Spleen (tissue), 11 donors: ENCODE data around the gene SLC22A23. TPM values are rescaled to one million over a fixed set of nuclear protein-coding genes. Genes with fewer than 3 reads are reported as not detected.
A peak's percentile ranks its signal among the peaks of the same experiment; 100 is the strongest.

ENCODE experiments used
- DNase-seq: peaks from one replicate; pipeline ENCODE4 v3.0.0-alpha.2; 2020
- H3K27ac ChIP-seq, 8 donors: fragments of 200-600 bp; sonication (generic) in 7 of 8; 1 replicate in 4 of 8; 2 replicates in 4 of 8; pipeline versions ENCODE4 v1.5.0 to v1.8.0; 2016 to 2021; ENCODE audit warnings: inconsistent platforms in 4 of 8, mild to moderate bottlenecking in 4 of 8, moderate library complexity in 1 of 8
- H3K27me3 ChIP-seq, 7 donors: fragments of 200-600 bp; sonication (generic) in 6 of 7; replicated peaks in 1 of 7; 1 replicate in 4 of 7; 2 replicates in 3 of 7; pipeline versions ENCODE4 v1.5.0 to v1.8.0; 2016 to 2021; ENCODE audit warnings: inconsistent platforms in 3 of 7, mild to moderate bottlenecking in 1 of 7
- H3K36me3 ChIP-seq, 6 donors: fragments of 200-600 bp; sonication (generic) in 5 of 6; 1 replicate in 4 of 6; 2 replicates in 2 of 6; pipeline versions ENCODE4 v1.5.0 to v1.8.0; 2016 to 2021; ENCODE audit warnings: inconsistent platforms in 2 of 6
- H3K4me1 ChIP-seq, 6 donors: fragments of 200-600 bp; sonication (generic) in 5 of 6; 1 replicate in 3 of 6; 2 replicates in 3 of 6; pipeline versions ENCODE4 v1.5.0 to v1.8.0; 2016 to 2021; ENCODE audit warnings: inconsistent platforms in 3 of 6
- H3K4me3 ChIP-seq, 8 donors: fragments of 200-600 bp; sonication (generic) in 7 of 8; 1 replicate in 4 of 8; 2 replicates in 4 of 8; pipeline versions ENCODE4 v1.5.0 to v1.8.0; 2016 to 2021; ENCODE audit warnings: inconsistent platforms in 4 of 8, mild to moderate bottlenecking in 4 of 8, moderate library complexity in 2 of 8
- H3K9me3 ChIP-seq, 8 donors: fragments of 200-600 bp; sonication (generic) in 7 of 8; 1 replicate in 4 of 8; 2 replicates in 4 of 8; pipeline versions ENCODE4 v1.5.0 to v1.8.0; 2016 to 2021; ENCODE audit warnings: inconsistent platforms in 4 of 8
- POLR2A ChIP-seq, 3 donors: fragments of 450-650 bp; IDR thresholded peaks; one replicate each; pipeline ENCODE4 v1.5.1; 2017; ENCODE audit warnings: antibody characterized with exemption in 3 of 3, mild to moderate bottlenecking in 1 of 3
- POLR2AphosphoS5 ChIP-seq, 3 donors: sonication (generic); formaldehyde crosslinking; IDR thresholded peaks; one replicate each; pipeline ENCODE4 v1.5.1; 2017; ENCODE audit warnings: antibody characterized with exemption in 3 of 3
- WGBS, 5 donors: extraction: QIAGEN DNeasy Blood & Tissue Kit in 3 of 5; methylation state at CpG; one replicate each; pipeline versions ENCODE4 v1.1.5 to v1.1.7; 2013 to 2018; 5-methylcytosine and 5-hydroxymethylcytosine counted together
- intact Hi-C: fragments of 100-400 bp; cut with DNase I; formaldehyde crosslinking; loops from one replicate; pipeline ENCODE4 v1.15.0; 2023; ENCODE audit warnings: low total_unique reads
- polyA plus RNA-seq, 3 donors: library from polyadenylated mRNA; stranded (reverse); fragments of 200-250 nt; gene quantifications; one replicate each; pipeline ENCODE4 v1.2.1, GENCODE V29; 2013
- total RNA-seq, 7 donors: library from RNA; depleted of rRNA in 3 of 7; stranded (reverse); fragments of >200 nt in 3 of 7; fragmentation: NEBNext Ultra II Directional in 4 of 7; extraction: Animal tissue kit (Norgen Biotek cat#: 25700) in 4 of 7; gene quantifications; one replicate each; pipeline versions ENCODE4 v1.1.0 to v1.2.1, GENCODE V29; 2016 to 2021
- TF ChIP-seq, protein P1 (sequence below), 11 experiments: fragments of 200-600 bp in 7 of 11; fragments of 450-650 bp in 4 of 11; sonication (generic) in 4 of 11; IDR thresholded peaks in 8 of 11; conservative IDR thresholded peaks in 3 of 11; 1 replicate in 7 of 11; 2 replicates in 4 of 11; pipeline versions ENCODE4 v1.4.0 to v1.8.0; 2016 to 2021; ENCODE audit warnings: antibody characterized with exemption in 11 of 11, inconsistent platforms in 4 of 11, mild to moderate bottlenecking in 1 of 11
- donor health status: healthy with polysubstance abuse.
- donor health status: DM: no; HTN: no; CAD: no; lungs with moderate emphysema.
- donor health status: DM: no; HTN: no; CAD: no.
- donor health status: Bipolar disorder and iron deficiency.
- donor health status: healthy.
- donor health status: DM: no; HTN: no; CAD: no.
- donor health status: DM: yes; HTN: yes; CAD: no.

SLC22A23 gene
- total and polyA plus RNA-seq, 10 donors = 1.9 to 22.6 (median 18.3) TPM

DNA sequence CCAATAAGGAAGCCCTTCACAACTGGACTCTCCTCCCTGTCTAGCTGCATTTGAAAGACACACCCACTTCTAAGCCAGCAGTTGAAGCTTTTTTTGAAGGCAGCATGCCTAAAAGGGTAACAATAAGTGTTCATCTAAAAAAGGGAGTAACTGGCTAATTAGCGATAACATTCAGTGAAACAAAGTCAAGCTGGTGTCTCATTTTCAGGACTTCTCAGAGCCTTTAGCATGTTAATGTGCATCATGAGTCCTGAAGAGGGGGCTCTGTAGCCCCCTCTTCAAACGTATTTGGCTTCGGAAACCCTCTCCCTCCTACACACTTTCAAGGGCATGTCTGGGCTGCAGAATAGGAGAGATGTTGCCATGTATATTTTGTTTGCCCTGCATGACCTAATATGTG lies 28.1 kb downstream of the SLC22A23 start:
- Histone ChIP-seq H3K36me3 (no peaks in the 10 kb centered on the region), H3K27me3 (peaks cover 0 to 47% (median 0%) of the 10 kb centered on the region in 7 donors), H3K4me3 (no peak overlapping the region), H3K27ac (no peak overlapping the region), H3K9me3 (no peaks in the 10 kb centered on the region), H3K4me1 (peaks cover 0 to 11% (median 6%) of the 10 kb centered on the region in 6 donors)
- no peak for DNase-seq
- intact Hi-C loops = no loop called here
- 54 to 94% (median 70%) methylated on average over 3 of the region's 3 CpGs for WGBS, 5 donors
- TF ChIP-seq, protein P1, sequence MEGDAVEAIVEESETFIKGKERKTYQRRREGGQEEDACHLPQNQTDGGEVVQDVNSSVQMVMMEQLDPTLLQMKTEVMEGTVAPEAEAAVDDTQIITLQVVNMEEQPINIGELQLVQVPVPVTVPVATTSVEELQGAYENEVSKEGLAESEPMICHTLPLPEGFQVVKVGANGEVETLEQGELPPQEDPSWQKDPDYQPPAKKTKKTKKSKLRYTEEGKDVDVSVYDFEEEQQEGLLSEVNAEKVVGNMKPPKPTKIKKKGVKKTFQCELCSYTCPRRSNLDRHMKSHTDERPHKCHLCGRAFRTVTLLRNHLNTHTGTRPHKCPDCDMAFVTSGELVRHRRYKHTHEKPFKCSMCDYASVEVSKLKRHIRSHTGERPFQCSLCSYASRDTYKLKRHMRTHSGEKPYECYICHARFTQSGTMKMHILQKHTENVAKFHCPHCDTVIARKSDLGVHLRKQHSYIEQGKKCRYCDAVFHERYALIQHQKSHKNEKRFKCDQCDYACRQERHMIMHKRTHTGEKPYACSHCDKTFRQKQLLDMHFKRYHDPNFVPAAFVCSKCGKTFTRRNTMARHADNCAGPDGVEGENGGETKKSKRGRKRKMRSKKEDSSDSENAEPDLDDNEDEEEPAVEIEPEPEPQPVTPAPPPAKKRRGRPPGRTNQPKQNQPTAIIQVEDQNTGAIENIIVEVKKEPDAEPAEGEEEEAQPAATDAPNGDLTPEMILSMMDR (IDR thresholded peaks at IDR 0.05 in 8 of 11, conservative IDR thresholded peaks at IDR 0.05 in 3 of 11) = no peak
- TF ChIP-seq POLR2AphosphoS5 (IDR thresholded peaks at IDR 0.05) (no peak), POLR2A (IDR thresholded peaks at IDR 0.05) (no peak)

DNA sequence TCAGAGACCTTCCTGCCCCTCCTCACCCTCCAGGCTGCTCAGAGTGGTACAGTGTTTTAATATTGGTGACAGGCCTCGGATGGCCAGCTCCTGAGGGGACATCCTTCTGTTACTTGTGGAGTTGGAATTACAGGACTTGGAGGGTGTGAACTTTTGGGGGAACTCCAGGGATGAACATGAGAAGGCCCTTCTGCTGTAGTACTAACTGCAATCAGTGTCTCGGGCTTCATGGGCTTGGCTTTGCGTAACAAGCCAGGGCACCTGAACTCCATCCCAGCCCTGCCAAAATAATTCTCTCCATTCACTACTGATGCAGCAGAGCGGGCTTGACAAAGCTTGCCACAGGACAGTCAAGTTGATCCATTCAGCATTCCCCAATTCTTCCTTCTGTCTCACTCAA lies 28.6 kb downstream of the SLC22A23 start:
- intact Hi-C loops = no loop called here
- 88 to 94% (median 92%) methylated on average over 4 of the region's 4 CpGs for WGBS, 5 donors
- Histone ChIP-seq H3K9me3 (no peaks in the 10 kb centered on the region), H3K27ac (no peak overlapping the region), H3K4me1 (peaks cover 0 to 11% (median 6%) of the 10 kb centered on the region in 6 donors), H3K27me3 (peaks cover 0 to 47% (median 0%) of the 10 kb centered on the region in 7 donors), H3K4me3 (no peak overlapping the region), H3K36me3 (no peaks in the 10 kb centered on the region)
- TF ChIP-seq POLR2A (IDR thresholded peaks at IDR 0.05) (no peak), POLR2AphosphoS5 (IDR thresholded peaks at IDR 0.05) (no peak)
- TF ChIP-seq, protein P1 (IDR thresholded peaks at IDR 0.05 in 8 of 11, conservative IDR thresholded peaks at IDR 0.05 in 3 of 11) = no peak
- no peak for DNase-seq

DNA sequence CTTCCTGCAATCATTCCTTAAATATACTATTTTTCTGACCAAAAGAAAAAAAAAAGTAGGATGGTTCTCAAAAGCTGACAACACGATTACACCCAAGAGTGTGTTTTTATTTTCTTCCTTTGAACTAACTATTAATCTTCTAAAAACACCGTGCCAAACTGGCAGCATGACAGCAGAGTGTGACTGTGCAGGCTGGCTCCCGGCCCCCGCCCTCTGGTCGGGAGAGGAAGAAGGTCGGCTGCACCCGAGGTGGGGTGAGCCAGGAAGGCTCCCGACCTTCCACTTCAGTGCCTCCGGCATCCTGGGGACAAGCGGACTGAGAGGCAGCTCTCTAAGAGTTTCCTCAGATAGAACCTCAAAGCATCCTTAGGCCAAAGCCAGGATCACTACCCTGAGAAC lies 29.2 kb downstream of the SLC22A23 start:
- no peak overlapping the region for H3K27ac ChIP-seq
- no peak overlapping the region for H3K4me3 ChIP-seq
- TF ChIP-seq, protein P1 (IDR thresholded peaks at IDR 0.05 in 8 of 11, conservative IDR thresholded peaks at IDR 0.05 in 3 of 11) = no peak
- TF ChIP-seq POLR2AphosphoS5 (IDR thresholded peaks at IDR 0.05) (peak in 2 of 3 donors; percentile 34 to 50), POLR2A (IDR thresholded peaks at IDR 0.05) (no peak)
- intact Hi-C loops = no loop called here
- no peaks in the 10 kb centered on the region for H3K9me3 ChIP-seq
- H3K36me3 ChIP-seq = no peaks in the 10 kb centered on the region
- peaks cover 0 to 11% (median 6%) of the 10 kb centered on the region in 6 donors for H3K4me1 ChIP-seq
- DNase-seq = no peak
- peaks cover 0 to 47% (median 0%) of the 10 kb centered on the region in 7 donors for H3K27me3 ChIP-seq
- 11 to 46% (median 18%) methylated on average over 10 of the region's 10 CpGs for WGBS, 5 donors

DNA sequence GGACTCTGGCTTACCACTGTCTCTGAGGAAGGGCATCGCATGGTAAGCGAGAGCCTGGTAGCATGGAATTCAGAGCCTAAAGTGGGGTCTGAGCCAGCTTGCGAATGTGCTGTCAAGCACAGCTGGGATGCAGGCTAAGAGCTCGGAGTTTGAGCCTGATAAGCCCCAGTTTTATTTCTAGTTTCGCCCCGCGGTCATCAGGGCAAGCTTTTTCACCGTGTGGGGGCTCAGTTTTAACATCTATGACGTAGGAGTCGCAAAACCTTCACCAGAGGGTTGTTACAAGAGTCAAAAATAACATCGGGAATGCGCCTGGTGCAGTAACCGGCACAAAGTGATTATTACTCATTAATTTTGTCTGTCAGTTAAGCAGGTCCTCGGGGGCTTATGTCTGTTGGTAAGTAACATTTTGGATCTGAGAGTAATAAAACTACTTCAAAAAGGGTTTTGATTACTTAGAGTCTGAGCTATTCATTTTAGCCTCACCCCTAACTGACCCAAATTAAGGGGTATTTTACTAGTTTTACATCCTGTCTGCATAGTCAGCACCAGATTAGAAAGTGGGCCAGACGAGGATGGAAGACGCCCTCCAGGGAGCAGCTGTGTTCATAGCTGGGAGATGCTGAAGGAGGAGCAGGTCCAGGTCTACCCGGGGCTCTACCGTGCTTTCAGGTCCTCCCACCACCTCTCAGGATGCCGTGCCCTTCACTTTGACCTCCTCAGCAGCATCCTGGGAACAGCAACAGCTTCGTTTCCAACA lies 29.7 kb downstream of the SLC22A23 start:
- Histone ChIP-seq H3K36me3 (no peaks in the 10 kb centered on the region), H3K4me1 (peaks cover 0 to 11% (median 6%) of the 10 kb centered on the region in 6 donors), H3K4me3 (no peak overlapping the region), H3K9me3 (no peaks in the 10 kb centered on the region), H3K27ac (no peak overlapping the region), H3K27me3 (peaks cover 0 to 47% (median 0%) of the 10 kb centered on the region in 7 donors)
- no peak for TF ChIP-seq POLR2A (IDR thresholded peaks at IDR 0.05)
- TF ChIP-seq POLR2AphosphoS5 (IDR thresholded peaks at IDR 0.05) = no peak
- TF ChIP-seq, protein P1 (IDR thresholded peaks at IDR 0.05 in 8 of 11, conservative IDR thresholded peaks at IDR 0.05 in 3 of 11) = no peak
- DNase-seq = no peak
- WGBS, 5 donors = 64 to 76% (median 72%) methylated on average over 20 of the region's 20 CpGs
- intact Hi-C loops = no loop called here
